ENCODE results near the gene KPNB1. TPM values are rescaled to one million over a fixed set of nuclear protein-coding genes. Genes with fewer than 3 reads are reported as not detected.
A peak's percentile ranks its signal among the peaks of the same experiment; 100 is the strongest.
"Not testable (repeated sequence)": the region's sequence is repeated elsewhere in the genome, so short reads cannot be mapped to it uniquely, and the experiment has no call there.

Gene KPNB1
- polyA plus RNA-seq, 5 donors, result 183 to 266 (median 224) TPM

GRCh38 chr17:47675380-47676198 is 25.9 kb downstream of the KPNB1 start:
- no peak for DNase-seq

GRCh38 chr17:47676199-47676472 is 26.4 kb downstream of the KPNB1 start:
- DNase-seq, result no peak

GRCh38 chr17:47676510-47677165 is 26.9 kb downstream of the KPNB1 start:
- DNase-seq, result no peak

- no peak for DNase-seq
Measured at GRCh38 chr17:47678196-47678595, 28.5 kb downstream of the KPNB1 start.

GRCh38 chr17:47682138-47682537 is 32.4 kb downstream of the KPNB1 start:
- no peak for DNase-seq

GRCh38 chr17:47682727-47683126 is 33.0 kb downstream of the KPNB1 start:
- not testable (repeated sequence) for DNase-seq

- no peak for DNase-seq
Measured at GRCh38 chr17:47684025-47684424, 34.3 kb downstream of the KPNB1 start.

- no peak for DNase-seq
Measured at GRCh38 chr17:47684535-47685193, 34.9 kb downstream of the KPNB1 start.

GRCh38 chr17:47685556-47686275 is 36.0 kb downstream of the KPNB1 start:
- no peak for DNase-seq

GRCh38 chr17:47686276-47686635 is 36.5 kb downstream of the KPNB1 start:
- no peak for DNase-seq

GRCh38 chr17:47686664-47687327 is 37.1 kb downstream of the KPNB1 start:
- DNase-seq, result no peak

GRCh38 chr17:47687328-47687690 is 37.6 kb downstream of the KPNB1 start:
- DNase-seq, result no peak

GRCh38 chr17:47687748-47688147 is 38.0 kb downstream of the KPNB1 start:
- DNase-seq, result no peak

GRCh38 chr17:47690121-47690520 is 40.4 kb downstream of the KPNB1 start:
- DNase-seq, result no peak

GRCh38 chr17:47692137-47692894 is 42.6 kb downstream of the KPNB1 start:
- no peak for DNase-seq

GRCh38 chr17:47692895-47693730 is 43.4 kb downstream of the KPNB1 start:
- peak in 1 of 2 donors; percentile 15 for DNase-seq

GRCh38 chr17:47693731-47694580 is 44.2 kb downstream of the KPNB1 start, which contains the start of gene TBKBP1:
Gene TBKBP1 (plus strand): TSS chr17:47694161. CDS start chr17:47696113, 1,952 bp downstream.
- DNase-seq, result peak; percentile 87 to 90

GRCh38 chr17:47694581-47695428 is 45.1 kb downstream of the KPNB1 start:
- DNase-seq, result peak; percentile 46 to 60

All from right lung (tissue), 5 donors.